ENCODE results near the gene IL12B.

IL12B gene

GRCh38 chr5:159333545-159333925, 3.2 kb upstream of the IL12B start:
- FAIRE-seq (no peak), DNase-seq (ENCODE audit: insufficient read length, low spot score) (no peak)
- TF ChIP-seq PAX5 (IDR thresholded peaks at IDR 0.05; ENCODE audit: insufficient read depth, low read length, severe bottlenecking): no peak
- no peak for TF ChIP-seq POLR2AphosphoS5 (IDR thresholded peaks at IDR 0.05; ENCODE audit: low read depth, low read length)
- TF ChIP-seq TAF1 (IDR thresholded peaks at IDR 0.05; ENCODE audit: low read depth, low read length): no peak
- TF ChIP-seq POLR2A (IDR thresholded peaks at IDR 0.05; ENCODE audit: low read depth, low read length): no peak
- no peak for TF ChIP-seq POU2F2 (IDR thresholded peaks at IDR 0.05; ENCODE audit: low read depth, low read length)
- TF ChIP-seq SPI1 (IDR thresholded peaks at IDR 0.05; ENCODE audit: low read depth, low read length): no peak

- DNase-seq (ENCODE audit: insufficient read length, low spot score) (no peak), FAIRE-seq (peak; percentile 48)
- TF ChIP-seq POLR2A (IDR thresholded peaks at IDR 0.05; ENCODE audit: low read depth, low read length) (no peak), POLR2AphosphoS5 (IDR thresholded peaks at IDR 0.05; ENCODE audit: low read depth, low read length) (no peak), SPI1 (IDR thresholded peaks at IDR 0.05; ENCODE audit: low read depth, low read length) (peak; percentile 60; the same call in 1 of the 2 replicates)
Observed at GRCh38 chr5:159332800-159333544, 2.7 kb upstream of the IL12B start.

GRCh38 chr5:159331093-159331973, 1.0 kb upstream of the IL12B start:
- TF ChIP-seq SPI1 (IDR thresholded peaks at IDR 0.05; ENCODE audit: low read depth, low read length): peak; percentile 19; the same call in 1 of the 2 replicates
- TF ChIP-seq PAX5 (IDR thresholded peaks at IDR 0.05; ENCODE audit: insufficient read depth, low read length, severe bottlenecking): no peak
- no peak for TF ChIP-seq POLR2A (IDR thresholded peaks at IDR 0.05; ENCODE audit: low read depth, low read length)
- no peak for TF ChIP-seq POU2F2 (IDR thresholded peaks at IDR 0.05; ENCODE audit: low read depth, low read length)
- no peak for TF ChIP-seq POLR2AphosphoS5 (IDR thresholded peaks at IDR 0.05; ENCODE audit: low read depth, low read length)
- no peak for TF ChIP-seq TAF1 (IDR thresholded peaks at IDR 0.05; ENCODE audit: low read depth, low read length)
- DNase-seq (ENCODE audit: insufficient read length, low spot score) (peak; percentile 61), FAIRE-seq (peak; percentile 78)

GRCh38 chr5:159324986-159325385, 5.3 kb downstream of the IL12B start:
- TF ChIP-seq POLR2AphosphoS5 (IDR thresholded peaks at IDR 0.05; ENCODE audit: low read depth, low read length) (no peak), PAX5 (IDR thresholded peaks at IDR 0.05; ENCODE audit: insufficient read depth, low read length, severe bottlenecking) (no peak), TAF1 (IDR thresholded peaks at IDR 0.05; ENCODE audit: low read depth, low read length) (no peak), POU2F2 (IDR thresholded peaks at IDR 0.05; ENCODE audit: low read depth, low read length) (no peak), SPI1 (IDR thresholded peaks at IDR 0.05; ENCODE audit: low read depth, low read length) (no peak)
- DNase-seq (ENCODE audit: insufficient read length, low spot score) (no peak), FAIRE-seq (no peak)

GRCh38 chr5:159324102-159324755, 6.1 kb downstream of the IL12B start:
- DNase-seq (ENCODE audit: insufficient read length, low spot score) (no peak), FAIRE-seq (no peak)
- TF ChIP-seq PAX5 (IDR thresholded peaks at IDR 0.05; ENCODE audit: insufficient read depth, low read length, severe bottlenecking) (no peak), SPI1 (IDR thresholded peaks at IDR 0.05; ENCODE audit: low read depth, low read length) (no peak), POU2F2 (IDR thresholded peaks at IDR 0.05; ENCODE audit: low read depth, low read length) (no peak), POLR2AphosphoS5 (IDR thresholded peaks at IDR 0.05; ENCODE audit: low read depth, low read length) (no peak), POLR2A (IDR thresholded peaks at IDR 0.05; ENCODE audit: low read depth, low read length) (no peak), TAF1 (IDR thresholded peaks at IDR 0.05; ENCODE audit: low read depth, low read length) (no peak)

GRCh38 chr5:159322180-159322579, 8.1 kb downstream of the IL12B start:
- TF ChIP-seq PAX5 (IDR thresholded peaks at IDR 0.05; ENCODE audit: insufficient read depth, low read length, severe bottlenecking) (no peak), POU2F2 (IDR thresholded peaks at IDR 0.05; ENCODE audit: low read depth, low read length) (no peak), POLR2AphosphoS5 (IDR thresholded peaks at IDR 0.05; ENCODE audit: low read depth, low read length) (no peak), POLR2A (IDR thresholded peaks at IDR 0.05; ENCODE audit: low read depth, low read length) (no peak), TAF1 (IDR thresholded peaks at IDR 0.05; ENCODE audit: low read depth, low read length) (no peak), SPI1 (IDR thresholded peaks at IDR 0.05; ENCODE audit: low read depth, low read length) (no peak)
- DNase-seq (ENCODE audit: insufficient read length, low spot score) (no peak), FAIRE-seq (no peak)

- DNase-seq (ENCODE audit: insufficient read length, low spot score) (no peak), FAIRE-seq (no peak)
- TF ChIP-seq POLR2A (IDR thresholded peaks at IDR 0.05; ENCODE audit: low read depth, low read length) (no peak), PAX5 (IDR thresholded peaks at IDR 0.05; ENCODE audit: insufficient read depth, low read length, severe bottlenecking) (no peak), TAF1 (IDR thresholded peaks at IDR 0.05; ENCODE audit: low read depth, low read length) (no peak), SPI1 (IDR thresholded peaks at IDR 0.05; ENCODE audit: low read depth, low read length) (no peak), POU2F2 (IDR thresholded peaks at IDR 0.05; ENCODE audit: low read depth, low read length) (no peak), POLR2AphosphoS5 (IDR thresholded peaks at IDR 0.05; ENCODE audit: low read depth, low read length) (no peak)
Observed at GRCh38 chr5:159319832-159320231, 10.5 kb downstream of the IL12B start.

GRCh38 chr5:159319363-159319762, 10.9 kb downstream of the IL12B start:
- DNase-seq (ENCODE audit: insufficient read length, low spot score) (no peak), FAIRE-seq (no peak)
- TF ChIP-seq PAX5 (IDR thresholded peaks at IDR 0.05; ENCODE audit: insufficient read depth, low read length, severe bottlenecking) (no peak), POU2F2 (IDR thresholded peaks at IDR 0.05; ENCODE audit: low read depth, low read length) (no peak)

GRCh38 chr5:159318448-159318847, 11.8 kb downstream of the IL12B start:
- no peak for DNase-seq (ENCODE audit: insufficient read length, low spot score)
- TF ChIP-seq PAX5 (IDR thresholded peaks at IDR 0.05; ENCODE audit: insufficient read depth, low read length, severe bottlenecking) (no peak), POLR2AphosphoS5 (IDR thresholded peaks at IDR 0.05; ENCODE audit: low read depth, low read length) (no peak), POLR2A (IDR thresholded peaks at IDR 0.05; ENCODE audit: low read depth, low read length) (no peak), SPI1 (IDR thresholded peaks at IDR 0.05; ENCODE audit: low read depth, low read length) (no peak), POU2F2 (IDR thresholded peaks at IDR 0.05; ENCODE audit: low read depth, low read length) (no peak), TAF1 (IDR thresholded peaks at IDR 0.05; ENCODE audit: low read depth, low read length) (no peak)
- no peak for FAIRE-seq

All from GM12891 (cell line).